Heart right ventricle (tissue), 16 donors: ENCODE data around the gene TANGO6. TPM values are rescaled to one million over a fixed set of nuclear protein-coding genes. Genes with fewer than 3 reads are reported as not detected.

Experiments used
- ATAC-seq, 8 donors: fragments of 200-7000 bp; cut with Tn5 transposase; one replicate each; pipeline ENCODE4 v1.9.1; 2020; ENCODE audit warnings: mild to moderate bottlenecking in 8 of 8, moderate library complexity in 8 of 8, moderate number of reproducible peaks in 1 of 8
- DNase-seq, 2 donors: peaks; one replicate each; pipeline ENCODE4 v3.0.0-alpha.2; 2020
- H3K27ac ChIP-seq, 10 donors: fragments of 200-600 bp; sonication (generic) in 2 of 10; one replicate each; pipeline versions ENCODE4 v1.5.0 to v1.8.0; 2020 to 2022; ENCODE audit warnings: mild to moderate bottlenecking in 3 of 10
- H3K27me3 ChIP-seq, 7 donors: fragments of 200-600 bp; one replicate each; pipeline ENCODE4 v1.8.0; 2021 to 2022; ENCODE audit warnings: mild to moderate bottlenecking in 2 of 7
- H3K36me3 ChIP-seq, 9 donors: fragments of 200-600 bp; sonication (generic) in 1 of 9; one replicate each; pipeline versions ENCODE4 v1.5.0 to v1.8.0; 2020 to 2022; ENCODE audit warnings: mild to moderate bottlenecking in 2 of 9
- H3K4me1 ChIP-seq, 9 donors: fragments of 200-600 bp; sonication (generic) in 1 of 9; one replicate each; pipeline versions ENCODE4 v1.5.0 to v1.8.0; 2020 to 2022; ENCODE audit warnings: mild to moderate bottlenecking in 4 of 9
- H3K4me3 ChIP-seq, 10 donors: fragments of 200-600 bp; sonication (generic) in 2 of 10; one replicate each; pipeline versions ENCODE4 v1.5.0 to v1.8.0; 2020 to 2022; ENCODE audit warnings: mild to moderate bottlenecking in 7 of 10, moderate library complexity in 2 of 10
- H3K9me3 ChIP-seq, 11 donors: fragments of 200-600 bp in 10 of 11; sonication (generic) in 2 of 11; one replicate each; pipeline versions ENCODE4 v1.5.0 to v1.8.0; 2013 to 2022; ENCODE audit warnings: mild to moderate bottlenecking in 2 of 11, control low read depth in 1 of 11, moderate library complexity in 1 of 11
- CTCF ChIP-seq, 9 donors: fragments of 200-600 bp; sonication (generic) in 2 of 9; IDR thresholded peaks; one replicate each; pipeline versions ENCODE4 v1.5.0 to v1.8.0; 2021 to 2022; ENCODE audit warnings: antibody characterized with exemption in 9 of 9, mild to moderate bottlenecking in 5 of 9, moderate library complexity in 1 of 9
- WGBS, 2 donors: extraction: QIAGEN DNeasy Blood & Tissue Kit; methylation state at CpG; one replicate each; pipeline ENCODE4 v1.1.7; 2013; ENCODE audit warnings: inconsistent platforms in 1 of 2; 5-methylcytosine and 5-hydroxymethylcytosine counted together
- intact Hi-C, 10 donors: fragments of 100-400 bp; cut with DNase I; formaldehyde crosslinking; loops; one replicate each; pipeline versions ENCODE4 v1.11.1 to v1.14.2; 2022
- polyA plus RNA-seq, 2 donors: library from polyadenylated mRNA; stranded (reverse); fragments of 200-250 nt; gene quantifications; one replicate each; pipeline ENCODE4 v1.2.3, GENCODE V29; 2013
- total RNA-seq, 10 donors: library from RNA; stranded (reverse); fragmentation: NEBNext Ultra II Directional in 3 of 10; extraction: Animal tissue kit (Norgen Biotek cat#: 25700) in 3 of 10; gene quantifications; one replicate each; pipeline versions ENCODE4 v1.2.1 to v1.2.4, GENCODE V29; 2021 to 2023
- donor health status: Arrhythmogenic right ventricular cardiomyopathy.
- donor health status: ischemic (EF 13 %, LVEDD 7.1; RV severe dilation, severe dysfunction).
- donor health status: healthy with polysubstance abuse.
- donor health status: DM: no; HTN: yes; CAD: no.
- donor health status: DM: no; HTN: no; CAD: no.
- donor health status: ischemic (EF 25% LVEDD 6.9; RV normal size, moderate dysfunction).
- donor health status: ischemic (EF 25% LVEDD 5.7; RV mildly dilated, moderate dysfunction).
- donor health status: healthy.
- donor health status: DM: yes; HTN: yes; CAD: no.
- donor health status: Ischemic cardiomyopathy.
- donor health status: ischemic (EF 35%, LVEDD 5.7; RV mildly dilated, moderate dysfunction).
- donor health status: nonischemic (EF 11% LVEDD 7.7; RV severe dilation, severe dysfunction).
- donor health status: DM: yes; HTN: yes; CAD: no.
- donor health status: PGD.
- donor health status: ischemic (EF 29% LVEDD 5.4; RV normal size, mild dysfunction).
- donor health status: nonischemic (EF 23%, LVEDD 6.1; RV moderate dilation, normal function).

TANGO6 gene
- total and polyA plus RNA-seq, 12 donors, result 1.8 to 12.9 (median 8.0) TPM

GRCh38 chr16:69064124-69064763, 220.9 kb downstream of the TANGO6 start:
- Histone ChIP-seq H3K27ac (peak overlapping the region in 1 of 10 donors; percentile 31), H3K27me3 (no peaks in the 10 kb centered on the region), H3K36me3 (peaks cover 0 to 8% (median 0%) of the 10 kb centered on the region in 9 donors), H3K9me3 (no peaks in the 10 kb centered on the region), H3K4me1 (peaks cover 0 to 14% (median 6%) of the 10 kb centered on the region in 9 donors), H3K4me3 (no peak overlapping the region)
- no peak for TF ChIP-seq CTCF (IDR thresholded peaks at IDR 0.05)
- intact Hi-C loops, result no loop called here
- ATAC-seq (no peak), DNase-seq (no peak)
- 96% methylated on average over 2 of the region's 2 CpGs for WGBS, 2 donors

GRCh38 chr16:69064764-69065313, 221.5 kb downstream of the TANGO6 start:
- intact Hi-C loops, result no loop called here
- H3K36me3 ChIP-seq, result peaks cover 0 to 8% (median 0%) of the 10 kb centered on the region in 9 donors
- TF ChIP-seq CTCF (IDR thresholded peaks at IDR 0.05), result no peak
- peak in 7 of 8 donors; percentile 33 to 88 (median 77) for ATAC-seq
- H3K4me1 ChIP-seq, result peaks cover 0 to 14% (median 6%) of the 10 kb centered on the region in 9 donors
- 17 to 33% methylated on average over 6 of the region's 6 CpGs for WGBS, 2 donors
- no peaks in the 10 kb centered on the region for H3K27me3 ChIP-seq
- H3K9me3 ChIP-seq, result no peaks in the 10 kb centered on the region
- peak in 1 of 2 donors; percentile 26 for DNase-seq
- no peak overlapping the region for H3K4me3 ChIP-seq
- H3K27ac ChIP-seq, result peak overlapping the region in 2 of 10 donors; percentile 31 to 39

- Histone ChIP-seq H3K27ac (no peak overlapping the region), H3K9me3 (no peaks in the 10 kb centered on the region), H3K27me3 (no peaks in the 10 kb centered on the region), H3K4me1 (peaks cover 0 to 19% (median 11%) of the 10 kb centered on the region in 9 donors), H3K4me3 (no peak overlapping the region), H3K36me3 (peaks cover 0 to 8% (median 0%) of the 10 kb centered on the region in 9 donors)
- no peak for ATAC-seq
- no peak for DNase-seq
- intact Hi-C loops, result no loop called here
- 98% methylated on average over 5 of the region's 5 CpGs for WGBS, 2 donors
- no peak for TF ChIP-seq CTCF (IDR thresholded peaks at IDR 0.05)
These were observed 226.2 kb downstream of the TANGO6 start for GRCh38 chr16:69069504-69069903.

DNA sequence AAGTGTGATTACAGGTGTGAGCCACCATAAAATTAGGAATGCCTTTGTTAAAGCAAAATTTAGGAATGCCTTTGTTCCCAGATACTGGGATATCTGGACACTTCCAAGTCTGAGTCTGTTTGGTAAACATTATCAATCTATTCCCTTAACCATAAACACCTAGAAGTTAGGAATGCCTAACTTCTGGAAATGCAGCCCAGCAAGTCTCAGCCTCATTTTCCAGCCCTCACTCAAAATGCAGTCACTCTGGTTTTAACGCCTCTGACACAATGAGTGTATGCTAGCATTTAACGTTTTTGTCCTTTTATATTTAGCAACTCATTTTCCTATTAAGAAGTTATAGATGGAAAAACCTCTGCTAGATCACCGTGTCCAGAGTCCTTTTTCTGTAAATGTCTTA, 227.7 kb downstream of the TANGO6 start:
- TF ChIP-seq CTCF (IDR thresholded peaks at IDR 0.05), result no peak
- Histone ChIP-seq H3K4me1 (peaks cover 0 to 13% (median 6%) of the 10 kb centered on the region in 9 donors), H3K36me3 (peaks cover 0 to 8% (median 0%) of the 10 kb centered on the region in 9 donors), H3K27me3 (no peaks in the 10 kb centered on the region), H3K9me3 (no peaks in the 10 kb centered on the region), H3K4me3 (no peak overlapping the region), H3K27ac (no peak overlapping the region)
- intact Hi-C loops, result no loop called here
- DNase-seq (no peak), ATAC-seq (no peak)
- WGBS, 2 donors, result 81 to 83% methylated on average over 3 of the region's 3 CpGs
